HG03460 (cell line): ENCODE measurements around the gene ASAP3.

ENCODE experiments used
- ATAC-seq: cut with Tn5 transposase; IDR thresholded peaks from one replicate; pipeline ENCODE4 v1.9.1; 2021; ENCODE audit not compliant: unreplicated experiment

The ASAP3 gene

GRCh38 chr1:23424293-23425192 is 59.4 kb downstream of the ASAP3 start, which contains the start of gene TCEA3:
Gene TCEA3 (minus strand): TSS chr1:23424748. CDS start chr1:23424633, 115 bp downstream.
- no peak for ATAC-seq

- no peak for ATAC-seq
These were observed 60.3 kb downstream of the ASAP3 start for GRCh38 chr1:23423415-23424292.

GRCh38 chr1:23422941-23423340 is 61.0 kb downstream of the ASAP3 start:
- ATAC-seq: no peak

GRCh38 chr1:23422241-23422877 is 61.6 kb downstream of the ASAP3 start:
- no peak for ATAC-seq

GRCh38 chr1:23421753-23422240 is 62.2 kb downstream of the ASAP3 start:
- no peak for ATAC-seq

- no peak for ATAC-seq
These were observed 62.6 kb downstream of the ASAP3 start for GRCh38 chr1:23421343-23421742.

GRCh38 chr1:23420778-23421177 is 63.2 kb downstream of the ASAP3 start:
- ATAC-seq: no peak

- no peak for ATAC-seq
These were observed 64.8 kb downstream of the ASAP3 start for GRCh38 chr1:23419180-23419579.

GRCh38 chr1:23417570-23417969 is 66.4 kb downstream of the ASAP3 start:
- ATAC-seq: no peak

GRCh38 chr1:23416964-23417363 is 67.0 kb downstream of the ASAP3 start:
- no peak for ATAC-seq

- no peak for ATAC-seq
These were observed 75.1 kb downstream of the ASAP3 start for GRCh38 chr1:23408797-23409290.

- ATAC-seq: no peak
These were observed 76.9 kb downstream of the ASAP3 start for GRCh38 chr1:23407016-23407630.

- no peak for ATAC-seq
These were observed 78.0 kb downstream of the ASAP3 start for GRCh38 chr1:23405946-23406345.

GRCh38 chr1:23403735-23404486 is 80.1 kb downstream of the ASAP3 start:
- no peak for ATAC-seq

GRCh38 chr1:23403355-23403734 is 80.6 kb downstream of the ASAP3 start:
- no peak for ATAC-seq

GRCh38 chr1:23403038-23403336 is 81.0 kb downstream of the ASAP3 start:
- ATAC-seq: no peak

GRCh38 chr1:23402286-23403037 is 81.5 kb downstream of the ASAP3 start:
- ATAC-seq: no peak

GRCh38 chr1:23401313-23401712 is 82.7 kb downstream of the ASAP3 start:
- no peak for ATAC-seq
